Effector memory CD4-positive, alpha-beta T cell (primary cell): Measurements from ENCODE around the gene EEFSEC.

Source experiments
- DNase-seq, 3 donors: peaks; one replicate each; pipeline ENCODE4 v3.0.0-alpha.2; 2020
- H3K27ac ChIP-seq: 2 replicates; pipeline ENCODE4 v1.7.0; 2013; ENCODE audit warnings: mild to moderate bottlenecking, low read length, moderate library complexity; ENCODE audit not compliant: insufficient read depth, poor library complexity, severe bottlenecking
- H3K27me3 ChIP-seq: replicated peaks from 2 replicates; pipeline ENCODE4 v1.7.0; 2013; ENCODE audit warnings: mild to moderate bottlenecking, low read length; ENCODE audit not compliant: insufficient read depth, control insufficient read depth, poor library complexity, severe bottlenecking
- H3K36me3 ChIP-seq: 2 replicates; pipeline ENCODE4 v1.7.0; 2013; ENCODE audit warnings: mild to moderate bottlenecking, low read length, moderate library complexity; ENCODE audit not compliant: control insufficient read depth, insufficient read depth
- H3K4me1 ChIP-seq: 2 replicates; pipeline ENCODE4 v1.7.0; 2013; ENCODE audit warnings: low read length, mild to moderate bottlenecking; ENCODE audit not compliant: control insufficient read depth, insufficient read depth, poor library complexity, severe bottlenecking
- H3K4me3 ChIP-seq: 2 replicates; pipeline ENCODE4 v1.7.0; 2013; ENCODE audit warnings: low read length, low read depth, mild to moderate bottlenecking; ENCODE audit not compliant: insufficient read depth, poor library complexity, severe bottlenecking
- H3K9me3 ChIP-seq: 2 replicates; pipeline ENCODE4 v1.7.0; 2013; ENCODE audit warnings: mild to moderate bottlenecking, low read length, moderate library complexity; ENCODE audit not compliant: control insufficient read depth

EEFSEC gene

DNA sequence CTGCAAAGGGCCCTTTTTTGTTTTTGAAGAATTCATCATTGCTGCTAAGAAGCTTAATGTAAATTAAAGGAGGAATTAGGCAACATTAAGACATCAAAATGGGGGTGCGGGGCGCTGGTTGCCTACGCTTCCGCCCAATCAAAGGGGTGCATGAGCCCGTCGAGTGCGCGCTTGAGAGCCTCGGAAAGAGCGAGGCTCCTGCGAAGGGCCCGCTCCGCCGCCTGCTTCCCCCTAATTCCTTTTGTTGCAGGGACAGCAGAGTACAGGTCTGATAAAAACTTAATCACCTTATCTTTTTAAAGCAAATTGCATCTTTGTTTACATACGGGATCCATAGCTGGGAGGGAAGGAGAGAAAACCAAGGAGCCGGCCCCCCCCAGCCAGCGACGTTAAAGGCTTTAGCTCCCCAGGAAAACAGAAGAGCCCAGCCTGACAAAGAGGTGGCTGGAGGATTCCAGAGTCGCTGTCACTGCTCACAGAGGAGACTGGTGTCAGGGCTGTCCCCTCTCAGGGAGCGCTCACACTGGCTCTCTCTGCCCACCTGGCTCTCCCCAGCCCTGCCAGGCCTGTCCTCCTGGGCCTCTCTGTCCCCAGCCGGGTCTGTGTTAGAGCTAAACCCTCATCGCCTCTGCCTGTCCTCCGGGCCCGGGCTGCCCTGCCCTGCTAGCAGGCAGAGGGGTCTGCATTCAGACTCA lies 246.1 kb downstream of the EEFSEC start:
- Histone ChIP-seq H3K36me3 (no peaks in the 10 kb centered on the region), H3K4me1 (no peaks in the 10 kb centered on the region), H3K4me3 (no peak overlapping the region), H3K9me3 (no peaks in the 10 kb centered on the region), H3K27me3 (no peaks in the 10 kb centered on the region), H3K27ac (no peak overlapping the region)
- no peak for DNase-seq

DNA sequence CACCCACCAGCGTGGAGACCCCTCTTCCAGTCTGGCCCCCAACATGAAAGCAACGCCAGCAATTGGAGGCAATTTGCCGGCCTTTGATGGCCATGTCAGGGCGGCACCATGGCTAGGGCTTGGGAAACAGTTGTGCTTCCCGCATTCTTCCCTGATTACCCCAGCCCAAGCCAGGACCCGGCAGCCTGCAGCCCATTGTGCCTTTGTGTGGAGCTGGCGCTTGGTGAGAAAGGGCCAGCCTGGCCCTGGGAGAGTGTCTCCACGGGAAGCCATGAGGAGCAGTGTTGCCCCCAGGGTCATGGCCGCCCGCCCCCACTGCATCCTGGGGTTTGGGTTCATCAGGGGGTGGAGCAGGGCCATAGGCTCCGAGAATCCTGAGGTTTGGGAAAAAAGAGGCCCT lies 247.4 kb downstream of the EEFSEC start:
- Histone ChIP-seq H3K36me3 (no peaks in the 10 kb centered on the region), H3K4me1 (no peaks in the 10 kb centered on the region), H3K4me3 (no peak overlapping the region), H3K27ac (no peak overlapping the region), H3K9me3 (no peaks in the 10 kb centered on the region), H3K27me3 (no peaks in the 10 kb centered on the region)
- no peak for DNase-seq

DNA sequence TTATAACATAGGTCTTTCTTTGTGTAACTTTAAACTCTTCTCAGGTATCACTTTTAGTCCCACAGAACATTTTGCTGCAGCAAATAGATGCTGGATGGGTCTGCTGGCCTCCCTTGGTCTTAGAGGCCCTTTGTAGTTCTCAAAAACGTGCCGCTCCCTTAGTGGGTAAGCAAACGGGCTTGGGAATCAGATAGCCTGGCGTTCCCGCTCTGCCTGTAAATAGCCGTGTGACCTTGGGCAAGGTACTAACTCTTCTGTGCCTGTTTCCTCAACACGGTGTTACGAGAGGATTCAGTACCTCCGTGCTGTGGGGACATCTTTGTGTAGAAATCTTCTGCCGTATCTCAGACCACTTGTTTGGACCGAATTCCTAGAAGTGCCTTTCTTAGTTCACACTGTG lies 249.0 kb downstream of the EEFSEC start:
- Histone ChIP-seq H3K27ac (no peak overlapping the region), H3K4me1 (no peaks in the 10 kb centered on the region), H3K4me3 (no peak overlapping the region), H3K36me3 (no peaks in the 10 kb centered on the region), H3K27me3 (no peaks in the 10 kb centered on the region), H3K9me3 (no peaks in the 10 kb centered on the region)
- no peak for DNase-seq

DNA sequence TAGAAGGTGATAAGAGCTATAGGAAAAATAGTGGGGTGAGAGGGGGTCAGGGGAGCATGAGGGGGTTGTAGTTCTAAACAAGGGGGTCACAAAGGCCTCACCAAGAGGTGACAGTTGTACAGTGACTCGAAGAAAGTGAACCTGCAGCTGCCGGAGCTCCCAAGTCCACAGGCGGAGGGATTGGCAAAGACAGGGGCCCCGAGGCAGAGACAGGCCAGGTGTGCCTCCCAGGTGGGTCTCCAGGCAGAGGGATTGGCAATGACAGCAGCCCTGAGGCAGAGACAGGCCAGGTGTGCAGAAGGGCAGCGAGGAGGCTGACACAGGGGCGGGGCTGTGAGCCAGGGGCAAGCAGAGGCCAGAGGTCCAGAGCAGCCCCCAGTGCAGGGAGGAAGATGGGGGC lies 249.7 kb downstream of the EEFSEC start:
- Histone ChIP-seq H3K27me3 (no peaks in the 10 kb centered on the region), H3K9me3 (no peaks in the 10 kb centered on the region), H3K36me3 (no peaks in the 10 kb centered on the region), H3K27ac (no peak overlapping the region), H3K4me1 (no peaks in the 10 kb centered on the region), H3K4me3 (no peak overlapping the region)
- no peak for DNase-seq

DNA sequence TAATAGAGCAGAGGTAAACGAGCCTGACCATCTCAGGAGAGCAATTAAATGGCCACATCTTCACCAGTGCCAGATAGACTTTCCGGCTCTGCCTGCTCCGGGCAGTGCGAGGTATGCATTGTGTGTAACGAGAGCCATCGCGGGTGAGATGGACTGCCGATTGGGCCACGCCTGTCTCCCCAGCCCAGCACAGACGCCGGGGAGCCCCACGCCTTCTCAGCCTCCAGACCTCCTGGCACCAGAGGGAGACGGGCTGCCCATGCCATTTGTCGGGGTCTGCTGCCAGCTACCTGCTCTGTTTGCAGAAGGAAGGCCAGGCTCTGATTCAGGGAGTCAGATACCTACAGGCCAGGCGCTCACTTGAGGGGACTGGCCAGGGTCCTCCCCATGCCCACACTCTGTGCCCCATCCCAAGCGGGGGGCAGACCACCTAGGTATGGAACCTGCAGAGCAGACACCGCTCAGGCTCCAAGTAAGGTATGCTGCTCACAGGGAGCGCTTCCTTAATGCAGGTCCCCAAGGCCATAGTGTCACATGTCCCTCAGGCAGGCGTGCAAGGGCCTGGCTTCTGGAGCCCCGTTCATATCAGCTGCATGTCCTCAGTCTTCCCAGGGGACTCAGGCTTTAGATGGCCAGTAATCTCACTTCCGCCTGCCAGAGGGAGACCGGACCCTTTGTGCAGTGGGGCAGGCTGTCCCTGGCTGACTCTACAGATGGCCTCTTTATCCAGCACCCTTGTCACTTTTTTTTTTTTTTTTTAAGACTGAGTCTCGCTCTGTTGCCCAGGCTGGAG lies 251.2 kb downstream of the EEFSEC start:
- Histone ChIP-seq H3K36me3 (no peaks in the 10 kb centered on the region), H3K4me3 (no peak overlapping the region), H3K27me3 (no peaks in the 10 kb centered on the region), H3K9me3 (no peaks in the 10 kb centered on the region), H3K27ac (no peak overlapping the region), H3K4me1 (no peaks in the 10 kb centered on the region)
- DNase-seq = no peak

DNA sequence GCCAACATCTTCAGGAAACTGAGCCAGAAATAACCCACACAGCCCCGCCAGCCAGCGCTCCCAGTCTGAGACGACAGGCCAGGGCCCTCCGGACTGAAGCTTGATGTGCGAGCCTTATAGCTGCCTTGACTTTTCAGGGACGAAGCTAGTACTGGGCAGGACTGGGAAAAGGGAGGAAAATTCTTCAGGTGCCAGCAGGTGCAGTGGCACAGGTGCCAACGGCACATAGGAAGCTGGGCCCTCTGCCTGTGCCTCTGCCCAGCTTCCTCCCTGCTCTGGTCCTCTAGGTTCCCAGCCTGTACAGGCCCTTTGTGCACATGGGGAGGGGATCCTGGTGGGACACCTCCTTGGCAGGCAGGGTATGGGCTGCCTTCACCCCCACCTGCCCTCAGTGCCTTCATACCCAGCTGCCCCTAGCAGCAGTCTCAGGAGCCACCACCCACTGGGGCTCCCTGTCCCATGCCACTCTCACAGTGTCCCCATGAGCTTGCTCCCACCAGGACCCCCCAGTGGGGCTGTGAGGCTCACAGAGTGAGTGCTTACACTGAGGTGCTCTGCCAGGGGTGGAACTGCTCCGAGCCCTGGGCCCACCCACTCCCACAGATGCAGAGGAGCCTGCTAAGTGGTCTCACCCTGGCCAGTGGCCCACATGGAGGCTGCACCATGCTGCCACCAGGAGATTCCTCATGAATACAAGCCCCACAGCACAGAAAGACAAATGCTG lies 252.4 kb downstream of the EEFSEC start:
- DNase-seq = no peak
- Histone ChIP-seq H3K36me3 (no peaks in the 10 kb centered on the region), H3K4me3 (no peak overlapping the region), H3K9me3 (no peaks in the 10 kb centered on the region), H3K27me3 (no peaks in the 10 kb centered on the region), H3K4me1 (no peaks in the 10 kb centered on the region), H3K27ac (no peak overlapping the region)

DNA sequence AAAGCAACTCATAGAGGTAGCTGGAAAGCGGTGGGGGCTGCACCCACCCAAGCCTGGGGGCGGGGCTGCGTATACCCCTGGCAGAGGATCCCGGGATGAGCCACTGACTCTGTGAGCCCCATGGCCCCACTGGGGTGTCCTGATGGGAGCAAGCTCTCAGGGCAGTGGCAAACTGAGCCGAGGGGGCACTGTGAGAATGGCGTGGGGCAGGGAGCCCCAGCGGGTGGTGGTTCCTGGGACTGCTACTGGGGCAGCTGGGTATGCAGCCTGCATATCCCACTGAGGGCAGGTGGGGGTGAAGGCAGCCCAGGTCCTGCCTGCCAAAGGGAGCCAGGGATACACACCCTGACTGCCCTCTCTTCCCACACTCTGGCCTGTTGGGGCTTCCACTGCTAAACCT lies 254.0 kb downstream of the EEFSEC start:
- Histone ChIP-seq H3K4me3 (no peak overlapping the region), H3K4me1 (no peaks in the 10 kb centered on the region), H3K27me3 (no peaks in the 10 kb centered on the region), H3K27ac (no peak overlapping the region), H3K9me3 (no peaks in the 10 kb centered on the region), H3K36me3 (no peaks in the 10 kb centered on the region)
- no peak for DNase-seq

DNA sequence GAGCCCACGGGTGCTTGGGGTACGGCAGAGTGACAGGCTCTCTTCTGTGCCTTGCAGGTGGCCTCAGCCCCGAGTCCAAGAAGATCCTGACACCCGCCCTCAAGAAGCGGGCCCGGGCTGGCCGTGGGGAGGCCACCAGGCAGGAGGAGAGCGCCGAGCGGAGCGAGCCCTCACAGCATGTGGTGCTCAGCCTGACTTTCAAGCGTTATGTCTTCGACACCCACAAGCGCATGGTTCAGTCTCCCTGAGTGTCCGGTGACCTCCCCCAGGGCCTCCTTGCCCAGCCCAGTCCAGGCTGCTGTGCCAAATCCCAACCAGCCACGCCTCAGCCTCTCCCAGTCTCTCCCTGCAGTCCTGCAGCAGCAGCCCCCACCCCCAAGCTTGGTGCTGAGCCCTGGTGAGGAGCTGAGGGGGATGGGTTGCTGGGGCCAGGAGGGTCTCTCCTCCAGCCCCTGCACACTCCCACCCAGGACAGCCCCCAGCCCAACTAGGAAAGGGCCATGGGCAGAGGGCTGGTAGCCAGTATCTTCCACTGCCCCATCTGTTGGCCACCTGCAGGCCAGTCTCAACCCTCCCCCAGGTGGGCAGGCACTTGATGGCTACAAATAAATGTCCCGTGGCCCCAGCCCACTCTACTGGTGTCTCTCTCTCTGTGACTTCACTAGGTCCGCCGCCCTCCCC lies 254.9 kb downstream of the EEFSEC start:
- Histone ChIP-seq H3K4me3 (no peak overlapping the region), H3K9me3 (no peaks in the 10 kb centered on the region), H3K27me3 (no peaks in the 10 kb centered on the region), H3K4me1 (no peaks in the 10 kb centered on the region), H3K27ac (no peak overlapping the region), H3K36me3 (no peaks in the 10 kb centered on the region)
- DNase-seq = no peak

DNA sequence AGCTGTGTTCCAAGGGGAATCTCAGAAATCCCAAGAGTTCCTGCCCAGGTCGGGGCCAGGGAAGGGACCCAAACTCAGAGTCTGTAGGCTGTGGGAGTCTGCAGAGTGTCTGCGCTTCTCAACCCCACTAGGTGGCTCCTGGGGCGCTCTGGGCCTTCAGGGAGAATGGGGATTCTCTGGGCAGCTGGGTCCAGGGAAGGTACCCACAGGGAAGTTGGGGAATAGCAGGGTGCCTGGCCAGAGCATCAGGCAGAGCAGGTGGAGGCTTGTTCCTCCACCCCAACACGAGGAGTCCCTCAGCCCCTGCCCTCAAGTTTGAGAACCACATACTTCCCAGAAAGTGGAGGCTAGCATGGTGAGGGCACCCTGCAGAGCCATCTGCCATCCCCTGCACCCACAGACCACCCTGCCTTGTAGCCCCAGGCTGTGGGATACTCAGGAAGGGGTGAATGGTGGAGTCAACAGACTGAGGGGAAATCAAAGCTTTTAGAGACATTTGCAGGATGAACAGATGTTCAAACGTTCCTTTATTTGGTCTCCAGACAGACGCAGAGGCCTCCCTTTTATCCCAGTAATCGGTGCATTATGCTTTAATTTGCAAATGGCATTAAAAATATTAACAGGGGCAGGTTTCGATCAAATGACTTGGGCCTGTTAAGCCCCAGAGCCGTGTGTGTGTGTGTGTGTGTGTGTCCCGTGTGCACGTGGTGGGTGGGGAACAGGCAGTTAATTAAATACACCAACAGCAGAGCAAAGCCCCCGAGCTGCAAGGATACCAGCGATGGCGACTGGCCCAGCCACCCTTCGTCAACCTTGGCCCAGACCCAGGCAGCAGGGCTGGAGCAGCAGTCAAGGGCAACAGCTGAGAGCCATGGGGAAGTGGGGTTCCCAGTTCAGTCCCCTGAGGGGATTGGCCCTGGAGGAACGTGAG lies 255.7 kb downstream of the EEFSEC start:
- DNase-seq = no peak
- no peaks in the 10 kb centered on the region for H3K9me3 ChIP-seq
- H3K27me3 ChIP-seq = no peaks in the 10 kb centered on the region
- no peaks in the 10 kb centered on the region for H3K36me3 ChIP-seq
- H3K4me3 ChIP-seq = no peak overlapping the region
- H3K4me1 ChIP-seq = no peaks in the 10 kb centered on the region
- no peak overlapping the region for H3K27ac ChIP-seq
